ENCODE results near the gene PCED1B.

GRCh38 chr12:47212701-47213039 lies 133.2 kb downstream of the PCED1B start:
- no peak for TF ChIP-seq CTCF (optimal IDR thresholded peaks at IDR 0.05 in 1 of 3, IDR thresholded peaks at IDR 0.05 in 1 of 3, conservative IDR thresholded peaks at IDR 0.05 in 1 of 3; ENCODE audit: extremely low read depth in 1 of 3, insufficient read depth in 2 of 3, low read length in 3 of 3)
- TF ChIP-seq EZH2 (IDR thresholded peaks at IDR 0.05; ENCODE audit: low read length) = no peak

Measured in keratinocyte (primary cell).